C1 segment of cervical spinal cord (tissue), 14 donors: Measurements from ENCODE around the gene SPPL2B.
"Not testable (repeated sequence)": the region's sequence is repeated elsewhere in the genome, so short reads cannot be mapped to it uniquely, and the experiment has no call there.

Experiments used
- DNase-seq, 14 donors: peaks; one replicate each; lab custom pipeline; 2025; lab: John Stamatoyannopoulos, UW

The SPPL2B gene, protein sequence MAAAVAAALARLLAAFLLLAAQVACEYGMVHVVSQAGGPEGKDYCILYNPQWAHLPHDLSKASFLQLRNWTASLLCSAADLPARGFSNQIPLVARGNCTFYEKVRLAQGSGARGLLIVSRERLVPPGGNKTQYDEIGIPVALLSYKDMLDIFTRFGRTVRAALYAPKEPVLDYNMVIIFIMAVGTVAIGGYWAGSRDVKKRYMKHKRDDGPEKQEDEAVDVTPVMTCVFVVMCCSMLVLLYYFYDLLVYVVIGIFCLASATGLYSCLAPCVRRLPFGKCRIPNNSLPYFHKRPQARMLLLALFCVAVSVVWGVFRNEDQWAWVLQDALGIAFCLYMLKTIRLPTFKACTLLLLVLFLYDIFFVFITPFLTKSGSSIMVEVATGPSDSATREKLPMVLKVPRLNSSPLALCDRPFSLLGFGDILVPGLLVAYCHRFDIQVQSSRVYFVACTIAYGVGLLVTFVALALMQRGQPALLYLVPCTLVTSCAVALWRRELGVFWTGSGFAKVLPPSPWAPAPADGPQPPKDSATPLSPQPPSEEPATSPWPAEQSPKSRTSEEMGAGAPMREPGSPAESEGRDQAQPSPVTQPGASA

GRCh38 chr19:2328401-2329148 lies at the start of gene SPPL2B, which contains the start of gene LSM7:
TSS of gene SPPL2B (plus strand) at chr19:2328684. CDS start at chr19:2328710, 26 bp downstream.
TSS of gene LSM7 (minus strand) at chr19:2328586. CDS start at chr19:2328566, 20 bp downstream.
- DNase-seq = peak in 13 of 14 donors; percentile 26 to 96 (median 78)

GRCh38 chr19:2280633-2281264 lies 47.7 kb upstream of the SPPL2B start:
- DNase-seq = no peak

- not testable (repeated sequence) for DNase-seq
Observed at GRCh38 chr19:2281265-2282061, 47.0 kb upstream of the SPPL2B start.

DNA sequence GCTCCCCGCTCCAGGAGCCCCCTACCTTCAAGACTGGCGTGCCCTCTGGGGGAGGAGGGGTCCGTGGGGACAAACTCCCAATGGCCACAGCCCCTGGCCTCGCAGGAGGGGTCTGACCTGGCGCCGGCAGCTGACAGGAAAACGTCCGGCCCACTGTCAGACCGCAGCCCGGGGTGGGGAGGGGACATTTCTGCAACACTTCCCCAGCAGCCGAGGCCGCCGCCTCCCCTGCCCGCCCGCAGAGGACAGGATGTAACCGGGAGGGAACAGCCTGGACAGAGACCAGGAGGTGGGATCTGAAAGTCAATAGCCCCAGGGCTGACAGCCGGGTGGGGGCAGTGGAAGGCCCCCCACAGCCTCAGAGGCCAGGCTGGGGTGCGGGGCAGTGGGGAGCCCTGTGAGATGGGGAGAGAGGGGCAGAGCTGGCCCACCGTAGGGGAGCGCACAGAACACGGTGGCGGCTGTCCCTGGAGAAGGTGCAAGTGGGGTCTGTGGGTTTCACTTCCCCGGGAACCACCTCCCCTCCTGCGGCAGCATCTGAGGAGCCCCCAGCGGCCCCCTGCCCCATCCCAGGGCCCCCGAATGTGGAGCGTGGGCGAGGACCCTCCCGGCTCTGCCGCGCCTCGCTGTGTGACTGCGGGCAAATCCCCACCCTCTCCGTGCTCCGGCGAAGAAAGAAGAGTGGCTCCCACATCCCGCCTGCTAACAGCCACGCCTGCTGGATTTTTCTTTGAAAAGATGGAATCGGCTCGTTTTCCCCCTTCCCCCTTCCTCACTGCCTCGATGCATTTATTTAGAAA lies 46.2 kb upstream of the SPPL2B start, which contains the start of gene PEAK3:
PEAK3 (minus strand) TSS at position 114 of the 800 bp plus-strand sequence. CDS start 1,244 bp downstream, outside the sequence.
- DNase-seq = peak in 9 of 14 donors; percentile 13 to 70 (median 52)

GRCh38 chr19:2282862-2283237 lies 45.6 kb upstream of the SPPL2B start:
- no peak for DNase-seq

DNA sequence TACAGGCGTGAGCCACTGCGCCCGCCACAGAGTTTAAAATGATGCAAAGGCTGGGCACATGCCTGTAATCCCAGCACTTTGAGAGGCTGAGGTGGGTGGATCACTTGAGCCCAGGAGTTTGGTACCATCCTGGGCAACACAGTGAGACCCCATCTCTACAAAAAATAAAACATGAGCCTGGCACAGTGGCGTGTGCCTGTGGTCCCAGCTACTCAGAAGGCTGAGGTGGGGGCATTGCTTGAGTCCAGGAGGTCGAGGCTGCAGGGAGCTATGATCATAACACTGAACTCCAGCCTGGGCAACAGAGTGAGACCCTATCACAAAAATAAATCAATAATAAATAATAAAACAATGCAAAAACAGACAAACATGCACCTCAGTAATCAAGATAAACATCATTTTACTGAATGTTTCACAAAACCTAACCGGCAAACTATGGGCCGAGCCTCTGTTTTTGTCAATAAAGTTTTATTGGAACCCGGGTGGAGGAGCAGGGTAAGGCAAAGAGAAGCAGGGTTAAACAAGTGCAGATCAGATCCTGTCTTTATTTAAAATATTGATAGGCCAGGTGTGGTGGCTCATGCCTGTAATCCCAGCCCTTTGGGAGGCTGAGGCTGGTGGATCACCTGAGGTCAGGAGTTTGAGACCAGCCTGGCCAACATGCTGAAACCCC lies 44.5 kb upstream of the SPPL2B start:
- DNase-seq = no peak

GRCh38 chr19:2286402-2287140 lies 41.9 kb upstream of the SPPL2B start:
- DNase-seq = no peak

- DNase-seq = no peak
Observed at GRCh38 chr19:2287585-2288337, 40.7 kb upstream of the SPPL2B start.

GRCh38 chr19:2288338-2288817 lies 40.1 kb upstream of the SPPL2B start:
- no peak for DNase-seq

- DNase-seq = no peak
Observed at GRCh38 chr19:2288818-2289713, 39.4 kb upstream of the SPPL2B start.

GRCh38 chr19:2289714-2290435 lies 38.6 kb upstream of the SPPL2B start:
- peak in 4 of 14 donors; percentile 9 to 28 (median 24) for DNase-seq

DNA sequence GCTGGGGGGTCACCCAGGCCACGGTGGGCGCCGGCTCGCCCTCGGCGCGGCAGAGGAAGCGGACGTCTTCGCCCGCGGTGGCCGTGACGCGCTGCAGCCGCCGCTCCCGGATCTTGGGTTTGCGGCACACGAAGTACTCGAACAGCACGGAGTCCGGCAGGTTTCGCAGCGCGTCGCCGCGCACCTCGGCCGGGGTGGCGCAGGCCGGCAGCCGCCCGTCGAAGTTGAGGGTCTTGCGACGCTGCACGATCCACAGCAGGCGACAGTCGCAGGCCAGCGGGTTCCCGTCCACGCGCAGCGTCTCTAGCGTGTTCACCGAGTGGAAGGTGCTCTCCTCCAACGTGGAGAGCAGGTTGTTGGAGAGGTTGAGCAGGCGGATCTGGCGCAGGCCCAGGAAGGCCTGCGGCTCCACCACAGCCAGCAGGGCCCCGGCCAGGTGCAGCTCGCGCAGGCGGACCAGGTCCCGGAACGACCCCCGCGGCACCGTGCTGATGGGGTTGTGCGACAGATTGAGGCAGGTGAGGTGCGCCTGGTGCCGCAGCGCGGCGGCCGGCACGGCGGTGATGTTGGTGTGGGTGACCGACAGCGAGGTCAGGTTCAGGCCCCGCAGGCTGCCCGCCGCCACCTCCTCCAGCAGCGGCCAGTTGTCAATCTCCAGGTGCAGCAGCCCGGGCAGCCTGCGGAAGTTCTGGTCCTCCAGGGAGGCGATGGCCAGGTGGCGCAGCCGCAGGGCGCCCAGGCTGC lies 37.9 kb upstream of the SPPL2B start:
- DNase-seq = no peak

DNA sequence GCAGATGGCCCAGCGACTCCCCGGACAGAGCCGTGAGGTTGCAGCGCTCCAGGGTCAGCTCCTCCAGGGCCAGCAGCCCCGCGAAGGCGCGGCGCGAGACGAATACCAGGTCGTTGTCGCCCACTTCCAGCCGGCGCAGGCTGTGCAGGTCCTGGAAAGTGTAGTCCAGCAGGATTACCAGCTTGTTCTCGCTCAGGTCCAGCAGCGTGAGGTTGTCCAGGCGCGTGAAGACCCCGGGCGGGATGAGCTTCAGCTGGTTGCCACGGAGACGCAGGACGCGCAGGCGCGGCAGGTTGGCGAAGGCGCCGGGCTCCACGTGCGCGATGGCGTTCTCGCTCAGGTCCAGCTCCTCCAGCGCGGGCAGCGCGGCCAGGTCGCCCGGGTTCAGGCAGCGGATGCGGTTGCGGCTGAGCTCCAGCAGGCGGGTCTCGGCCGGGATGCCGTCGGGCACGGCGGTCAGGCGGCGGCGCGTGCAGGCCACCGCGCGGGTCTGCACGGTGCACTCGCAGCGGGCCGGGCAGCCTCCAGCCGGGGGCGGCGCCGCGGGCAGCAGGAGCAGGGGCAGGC lies 37.2 kb upstream of the SPPL2B start:
- DNase-seq = peak in 1 of 14 donors; percentile 19

DNA sequence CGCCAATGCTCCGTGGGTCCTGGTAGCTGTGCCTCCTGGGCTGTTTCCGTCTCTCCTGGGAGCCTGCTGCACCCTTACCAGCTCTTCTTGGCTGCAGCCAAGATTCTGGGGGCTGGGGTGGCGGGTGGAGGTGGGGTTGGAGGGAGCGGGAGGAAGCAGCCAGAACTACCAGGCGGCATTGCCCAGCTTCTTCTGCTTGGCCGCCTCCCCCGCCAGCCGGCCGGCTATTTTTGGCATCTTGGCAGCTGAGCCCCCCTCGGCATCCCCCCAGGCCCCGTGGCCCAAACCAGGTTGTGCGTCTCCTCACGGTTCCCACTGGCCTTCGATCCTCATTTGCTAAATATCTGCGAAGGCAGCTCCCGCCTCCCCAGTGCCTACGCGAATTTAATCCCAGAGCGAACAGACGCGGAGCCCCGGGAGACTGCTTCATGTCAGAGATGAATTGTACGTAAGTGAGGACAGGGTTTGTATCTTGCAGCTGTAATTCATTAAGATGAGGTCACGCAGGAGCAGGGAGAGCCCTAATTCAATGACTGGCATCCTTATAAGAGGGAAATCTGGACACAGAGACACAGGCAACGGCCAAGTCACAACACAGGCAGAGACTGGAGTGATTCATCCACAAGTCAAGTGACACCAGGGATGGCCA lies 33.7 kb upstream of the SPPL2B start:
- peak in 12 of 14 donors; percentile 32 to 85 (median 70) for DNase-seq
